GM19455 (cell line): ENCODE measurements around the gene SLC6A8.
"Not testable (repeated sequence)": the region's sequence is repeated elsewhere in the genome, so short reads cannot be mapped to it uniquely, and the experiment has no call there.

ENCODE experiments used
- ATAC-seq: cut with Tn5 transposase; IDR thresholded peaks from one replicate; pipeline ENCODE4 v1.9.1; 2021; ENCODE audit not compliant: unreplicated experiment

Gene SLC6A8

GRCh38 chrX:153728951-153729631, 41.4 kb downstream of the SLC6A8 start:
- ATAC-seq = no peak

- ATAC-seq = not testable (repeated sequence)
Observed at GRCh38 chrX:153730115-153730514, 42.4 kb downstream of the SLC6A8 start.

GRCh38 chrX:153731117-153731844, 43.6 kb downstream of the SLC6A8 start:
- no peak for ATAC-seq

DNA sequence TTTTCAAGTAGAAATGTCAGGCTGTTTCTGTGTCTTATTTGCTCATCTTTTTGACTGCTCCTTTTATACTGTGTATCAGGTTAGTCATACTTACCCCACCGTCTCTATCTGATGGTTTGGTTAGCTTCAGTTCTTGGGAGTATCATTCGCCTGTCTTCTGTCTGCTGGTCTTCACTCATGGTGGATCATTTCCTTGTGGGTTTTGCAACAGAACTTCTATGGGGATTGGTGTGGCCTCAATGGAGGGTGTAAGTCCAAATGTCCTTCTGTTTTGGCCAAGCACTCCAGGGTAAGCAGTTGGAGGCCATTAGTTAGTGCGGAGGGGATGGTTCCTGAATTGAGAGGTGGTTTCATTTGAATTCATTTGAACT, 44.1 kb downstream of the SLC6A8 start:
- ATAC-seq = no peak

DNA sequence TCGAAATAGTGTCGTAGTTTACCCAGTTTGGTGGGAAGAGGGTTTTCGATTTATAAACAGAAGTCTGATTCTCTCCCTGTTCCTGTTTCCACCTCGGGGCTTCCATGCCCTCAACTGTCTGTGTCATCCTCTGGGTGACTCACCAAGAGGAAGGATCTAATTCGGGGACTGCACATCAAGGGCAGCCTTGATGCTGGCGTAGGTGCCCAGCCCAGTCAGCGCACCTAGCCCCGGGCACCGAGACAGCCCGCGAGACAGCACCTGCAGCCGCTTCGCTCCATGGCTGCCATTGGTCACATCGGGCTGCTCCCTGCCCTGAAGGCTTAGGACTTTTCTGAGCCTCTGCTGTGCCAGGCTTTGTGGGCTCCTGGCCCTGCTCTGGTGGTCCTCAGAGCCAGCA, 44.7 kb downstream of the SLC6A8 start:
- no peak for ATAC-seq

DNA sequence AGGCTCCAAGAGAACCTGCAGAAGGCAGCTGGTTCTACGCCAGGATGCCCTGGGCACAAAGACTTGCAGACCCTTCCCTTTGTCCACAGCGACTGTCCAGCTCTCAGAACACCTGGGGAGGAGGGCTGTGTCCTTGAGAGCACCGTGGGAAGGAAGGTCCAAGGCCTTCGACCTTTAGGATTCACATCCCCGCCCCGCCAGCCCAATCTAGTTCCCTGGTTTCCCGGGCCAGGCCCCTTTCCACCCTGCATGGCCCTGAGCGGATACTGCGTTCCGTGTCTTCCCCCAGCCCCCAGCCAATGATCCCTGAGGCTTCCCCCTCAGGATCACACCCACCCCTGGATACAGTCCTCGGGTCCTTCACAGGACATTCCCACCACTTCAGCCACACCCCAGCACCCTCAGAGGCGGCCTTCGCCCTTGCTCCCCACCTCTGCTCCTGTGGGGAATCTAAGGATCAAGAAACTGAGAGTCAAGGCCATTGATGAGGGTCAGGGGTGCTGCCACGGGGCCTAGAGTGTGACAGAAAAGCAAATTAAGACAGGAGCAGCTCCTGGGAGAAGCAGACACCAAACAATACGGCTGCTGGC, 46.0 kb downstream of the SLC6A8 start:
- ATAC-seq = no peak

GRCh38 chrX:153734871-153735270, 47.1 kb downstream of the SLC6A8 start:
- no peak for ATAC-seq

DNA sequence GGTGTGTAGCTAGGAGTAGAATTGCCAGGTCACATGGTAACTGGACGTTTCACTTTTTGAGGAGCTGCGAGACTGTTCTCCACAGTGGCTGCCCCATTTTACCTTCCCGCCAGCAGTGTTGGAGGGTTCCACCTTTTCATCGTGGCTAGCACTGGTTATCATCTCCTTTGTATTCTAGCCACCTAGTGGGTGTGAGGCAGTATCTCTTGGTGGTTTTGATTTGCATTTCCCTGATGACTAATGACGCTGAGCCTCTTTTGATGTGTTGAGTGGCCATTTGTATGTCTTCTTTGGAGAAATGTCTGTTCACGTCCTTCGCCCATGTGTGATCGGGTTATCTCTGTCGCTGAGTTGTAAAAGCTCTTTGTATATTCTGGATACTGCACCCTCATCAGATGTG, 47.5 kb downstream of the SLC6A8 start:
- no peak for ATAC-seq

DNA sequence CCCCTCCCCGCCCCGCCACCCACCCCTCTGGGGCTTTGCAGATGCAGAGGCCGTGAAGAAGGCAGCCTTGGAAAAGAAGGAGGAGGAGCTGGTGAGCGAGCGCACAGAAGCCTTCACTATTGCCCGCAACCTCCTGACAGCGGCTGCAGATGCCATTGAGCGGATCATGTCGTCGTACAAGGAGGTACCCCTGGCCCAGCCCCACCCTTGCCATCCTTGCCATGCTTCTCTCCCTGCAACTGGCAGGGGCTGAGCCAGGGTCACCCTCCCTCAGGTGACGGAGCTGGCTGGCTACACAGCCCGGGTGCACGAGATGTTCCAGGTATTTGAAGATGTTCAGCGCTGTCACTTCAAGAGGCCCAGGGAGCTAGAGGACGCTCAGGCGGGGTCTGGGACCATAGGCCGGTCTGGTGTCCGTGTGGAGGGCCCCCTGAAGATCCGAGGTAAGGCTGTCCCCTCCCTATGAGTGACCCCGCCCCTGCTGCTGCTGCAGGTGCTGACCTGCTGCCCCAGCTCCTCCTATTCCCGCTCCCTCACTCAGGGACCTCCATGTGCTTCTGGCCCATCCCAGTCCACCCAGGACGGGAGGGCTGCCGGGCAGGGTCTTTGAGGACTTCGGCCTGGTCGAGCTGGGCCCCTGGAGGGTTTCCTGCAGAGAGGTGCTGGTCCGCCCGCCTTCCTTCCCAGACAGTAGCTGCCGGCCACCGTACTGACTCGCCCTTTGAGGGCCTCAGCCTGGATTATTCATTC, 48.5 kb downstream of the SLC6A8 start:
- ATAC-seq = no peak

DNA sequence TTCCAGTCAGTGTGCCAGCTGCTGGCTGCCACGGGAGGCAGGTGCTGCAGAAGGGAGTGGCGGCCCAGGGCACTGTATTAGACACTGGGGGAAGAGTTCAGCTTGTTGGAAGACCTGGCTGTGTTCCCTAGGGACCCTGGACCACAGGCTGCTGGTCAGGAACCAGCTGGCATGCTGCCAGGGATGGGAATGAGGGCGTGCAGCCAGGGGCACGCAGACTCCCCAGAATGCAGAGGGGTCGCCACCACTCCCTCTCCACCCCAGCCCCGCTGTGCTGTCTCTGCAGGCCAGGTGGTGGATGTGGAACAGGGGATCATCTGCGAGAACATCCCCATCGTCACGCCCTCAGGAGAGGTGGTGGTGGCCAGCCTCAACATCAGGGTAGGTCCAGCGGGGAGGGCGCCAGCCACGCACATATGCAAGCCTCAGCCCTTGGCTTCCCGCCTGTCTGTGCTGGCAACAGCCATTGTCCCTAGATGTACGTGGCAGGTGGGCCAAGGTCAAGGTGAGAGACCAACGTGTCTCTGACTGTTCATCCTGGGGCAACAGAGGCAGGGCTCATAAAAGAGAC, 49.2 kb downstream of the SLC6A8 start:
- ATAC-seq = no peak

DNA sequence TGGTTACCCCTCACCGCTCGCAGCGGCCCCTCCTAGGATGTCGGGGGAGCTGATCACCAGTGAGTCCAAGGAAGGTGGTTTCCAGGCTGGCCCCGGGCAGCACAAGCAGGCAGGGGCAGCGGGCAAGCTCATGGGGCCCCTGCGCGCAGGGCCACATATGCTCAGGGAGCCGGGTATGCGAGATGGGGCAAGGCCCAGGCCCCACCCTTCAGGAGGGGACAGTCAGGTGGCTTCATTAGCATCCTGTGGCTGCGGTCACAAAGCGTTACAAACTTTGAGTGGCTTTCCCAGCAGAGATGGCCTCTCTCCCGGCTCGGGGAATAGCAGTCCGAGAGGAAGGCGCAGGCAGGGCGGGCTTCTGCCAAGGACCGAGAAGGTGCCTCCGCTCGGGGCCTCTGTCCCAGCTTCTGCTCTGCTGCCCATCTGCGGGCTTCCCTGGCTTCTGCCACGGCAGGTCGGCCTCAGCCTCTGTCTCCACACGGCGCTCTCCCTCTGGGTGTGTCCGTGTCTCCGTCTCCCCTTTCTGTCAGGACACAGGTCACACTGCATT, 50.4 kb downstream of the SLC6A8 start:
- no peak for ATAC-seq

- no peak for ATAC-seq
Observed at GRCh38 chrX:153739754-153740486, 52.2 kb downstream of the SLC6A8 start.

DNA sequence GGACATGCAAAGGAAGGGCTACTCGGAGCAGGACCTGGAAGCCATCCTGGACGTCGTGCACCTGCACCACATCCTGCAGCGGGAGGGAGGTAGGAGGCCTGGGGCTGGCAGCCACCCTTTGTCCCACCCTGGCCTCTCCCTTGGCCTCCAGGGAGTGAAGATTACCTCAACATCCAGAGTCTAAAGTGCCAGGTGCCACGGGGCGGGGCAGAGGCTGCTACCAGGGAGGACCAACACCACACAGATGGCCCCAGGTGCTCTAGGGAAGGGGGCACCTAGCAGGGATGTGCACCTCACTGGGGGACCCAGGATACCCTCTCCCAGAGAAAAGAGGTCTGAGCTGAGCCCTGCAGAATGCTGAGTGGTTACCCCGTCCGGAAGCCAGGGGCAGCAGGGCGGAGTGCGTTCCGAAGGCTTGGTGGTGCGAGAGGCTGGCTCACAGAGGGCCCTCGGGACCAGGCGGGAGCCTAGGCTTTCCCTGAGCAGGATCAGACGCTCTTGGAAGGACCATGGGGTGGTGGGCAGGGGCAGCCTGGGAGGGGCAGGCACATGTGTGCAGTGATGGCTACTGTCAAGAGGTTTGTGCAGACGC, 53.0 kb downstream of the SLC6A8 start:
- no peak for ATAC-seq

GRCh38 chrX:153741446-153741845, 53.7 kb downstream of the SLC6A8 start:
- ATAC-seq = no peak

DNA sequence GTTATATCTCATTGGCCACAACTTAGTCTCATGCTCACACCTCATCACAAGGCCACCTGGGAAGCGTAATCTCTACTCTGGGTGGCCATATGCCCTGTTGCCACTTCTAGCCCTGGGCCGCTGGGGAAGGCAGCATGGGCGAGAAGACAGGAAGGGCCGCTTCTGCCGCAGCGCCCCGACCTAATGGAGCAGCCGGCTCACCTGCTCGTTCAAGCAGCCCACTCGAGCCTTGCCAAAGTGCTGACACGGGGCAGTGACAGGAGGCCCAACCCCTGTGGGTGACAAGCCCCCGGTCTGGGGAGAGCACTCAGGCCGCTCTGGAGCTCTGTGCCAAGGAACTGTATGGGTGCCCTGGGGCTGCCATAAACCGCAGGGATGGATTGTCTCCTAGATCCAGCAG, 54.4 kb downstream of the SLC6A8 start:
- not testable (repeated sequence) for ATAC-seq

GRCh38 chrX:153742796-153743467, 55.2 kb downstream of the SLC6A8 start:
- ATAC-seq = not testable (repeated sequence)

- ATAC-seq = not testable (repeated sequence)
Observed at GRCh38 chrX:153743468-153744209, 55.9 kb downstream of the SLC6A8 start.

DNA sequence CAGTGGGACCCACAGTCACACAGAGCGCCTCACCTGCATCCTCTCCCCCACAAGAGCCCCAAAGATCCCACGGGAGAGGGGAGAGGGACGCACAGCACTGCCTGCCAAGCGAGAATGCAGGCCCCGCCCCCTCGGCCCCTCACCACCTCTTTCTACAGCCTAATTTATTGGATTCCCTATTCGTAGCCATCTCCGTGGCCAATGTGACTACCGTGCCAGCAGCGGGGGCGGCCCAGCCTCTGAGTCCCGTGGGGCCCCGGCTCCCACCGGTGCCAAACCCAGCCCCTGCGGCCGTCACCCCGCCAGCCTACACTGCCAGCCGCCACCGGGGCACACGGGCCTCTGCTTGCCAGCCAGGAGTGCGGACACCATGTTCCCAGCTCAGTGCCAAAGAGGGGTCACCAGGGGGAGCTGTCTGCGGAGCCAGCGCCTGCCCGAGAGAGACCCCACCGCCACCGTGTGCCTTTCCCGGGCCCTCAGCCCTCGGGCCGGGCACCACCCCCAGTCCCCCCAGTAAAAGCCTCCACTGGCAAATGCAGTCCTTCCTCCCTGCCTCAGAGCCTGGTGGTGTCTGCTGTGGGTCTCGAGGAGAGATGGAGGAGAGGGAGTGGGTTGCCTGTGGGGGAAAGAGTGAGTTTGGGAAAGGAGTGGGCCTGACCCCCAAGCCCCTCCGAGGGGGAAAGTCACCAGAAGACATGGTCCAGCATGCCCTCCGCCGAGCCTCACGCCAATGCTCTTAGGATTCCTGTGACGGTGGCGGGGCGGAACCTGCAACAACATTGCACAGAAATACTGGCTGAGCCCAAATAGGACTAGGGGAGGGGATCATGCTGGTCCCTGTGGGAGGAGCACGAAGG, 56.7 kb downstream of the SLC6A8 start:
- ATAC-seq = no peak
